HG03457 (cell line): ENCODE data around the gene DTNA.
"Not testable (repeated sequence)": the region's sequence is repeated elsewhere in the genome, so short reads cannot be mapped to it uniquely, and the experiment has no call there.

Experiments used
- ATAC-seq: cut with Tn5 transposase; IDR thresholded peaks from one replicate; pipeline ENCODE4 v1.9.1; 2021; ENCODE audit warnings: moderate number of reproducible peaks; ENCODE audit not compliant: unreplicated experiment

The DTNA gene

GRCh38 chr18:34709750-34710441 is at the start of gene DTNA:
Gene DTNA, plus strand, starts transcription at chr18:34710298. Its CDS starts 45,679 bp downstream, at chr18:34755977.
- no peak for ATAC-seq

GRCh38 chr18:34660572-34660971 is 49.5 kb upstream of the DTNA start:
- no peak for ATAC-seq

GRCh38 chr18:34661464-34662087 is 48.5 kb upstream of the DTNA start:
- ATAC-seq = no peak

- no peak for ATAC-seq
These were observed 33.1 kb upstream of the DTNA start for GRCh38 chr18:34676816-34677574.

GRCh38 chr18:34689750-34690149 is 20.3 kb upstream of the DTNA start:
- ATAC-seq = not testable (repeated sequence)

DNA sequence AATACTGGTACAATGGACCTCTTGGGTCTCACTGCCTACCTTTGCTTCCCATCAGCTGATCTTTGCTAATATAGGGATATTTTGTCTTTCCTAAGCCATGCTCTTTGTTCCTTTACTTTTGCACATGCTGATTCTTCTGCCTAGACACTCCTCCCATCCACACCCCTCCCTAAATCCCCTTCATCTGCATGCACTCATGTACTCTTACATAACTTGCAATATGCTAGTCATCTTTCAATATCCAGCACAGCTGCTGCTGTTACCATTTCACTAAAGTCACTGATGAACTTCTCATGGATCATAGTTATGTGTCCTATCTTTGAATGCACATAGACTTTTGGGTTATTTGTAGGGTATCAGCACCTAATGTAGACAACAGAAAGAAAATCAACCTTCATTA is 18.5 kb upstream of the DTNA start:
- no peak for ATAC-seq

- ATAC-seq = no peak
These were observed 15.4 kb upstream of the DTNA start for GRCh38 chr18:34694591-34695165.

GRCh38 chr18:34695310-34695709 is 14.8 kb upstream of the DTNA start:
- ATAC-seq = no peak

DNA sequence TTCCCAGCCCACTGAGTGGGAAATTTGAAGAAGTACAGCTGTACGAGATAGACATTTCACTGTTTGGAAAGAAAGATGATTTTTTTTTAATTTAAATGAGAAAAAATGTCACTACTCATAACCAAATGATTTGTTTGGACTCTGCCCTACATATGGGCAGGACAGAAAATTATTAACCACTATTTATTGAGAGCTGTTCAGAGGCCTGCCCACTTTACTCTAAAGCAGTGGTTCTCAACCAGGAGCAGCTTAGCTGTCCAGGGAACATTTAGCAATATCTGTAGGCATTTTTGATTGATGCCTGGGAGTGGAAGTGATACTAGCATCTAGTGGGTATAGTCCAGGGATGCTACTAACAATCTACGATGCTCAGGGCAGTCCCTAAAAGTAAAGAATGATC is 13.4 kb upstream of the DTNA start:
- ATAC-seq = no peak

DNA sequence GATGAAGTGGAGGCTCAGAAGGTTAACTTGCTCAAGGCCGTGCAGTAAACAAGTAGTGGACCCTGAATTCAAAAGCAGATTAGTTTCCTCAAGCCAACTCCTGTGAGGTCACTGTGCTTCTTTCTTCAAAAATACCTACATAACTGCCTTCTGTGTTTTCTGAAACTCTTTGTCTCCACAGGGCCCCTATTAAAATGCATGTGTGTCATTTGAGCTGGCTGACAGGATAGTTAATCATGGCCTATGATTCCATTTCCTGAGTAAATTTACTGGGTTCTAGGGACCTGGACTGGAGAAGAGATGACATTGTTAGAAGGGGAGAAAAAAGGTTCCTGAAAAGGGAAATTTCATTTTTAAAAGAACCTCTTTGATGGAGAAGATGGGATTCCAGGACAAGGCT is 12.9 kb upstream of the DTNA start:
- ATAC-seq = no peak

DNA sequence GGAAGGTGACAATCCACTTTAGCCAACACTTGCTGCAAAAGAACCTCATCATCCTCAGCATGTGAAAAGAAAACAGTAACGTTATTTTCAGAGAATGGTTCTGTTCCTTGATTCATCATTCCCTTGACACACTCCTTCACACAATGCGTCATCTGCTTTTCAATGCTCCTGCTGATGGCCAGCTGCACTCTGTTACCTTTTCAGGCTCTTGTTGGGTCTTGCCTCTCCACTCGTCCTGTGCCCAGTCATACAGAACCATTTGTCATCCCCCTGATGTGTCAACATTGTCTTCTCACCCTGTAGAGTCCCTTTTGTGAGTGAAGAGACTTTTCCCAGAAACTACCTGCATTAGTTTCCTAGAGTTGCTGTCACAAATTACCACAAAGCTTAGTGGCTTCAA is 12.2 kb upstream of the DTNA start:
- ATAC-seq = no peak

DNA sequence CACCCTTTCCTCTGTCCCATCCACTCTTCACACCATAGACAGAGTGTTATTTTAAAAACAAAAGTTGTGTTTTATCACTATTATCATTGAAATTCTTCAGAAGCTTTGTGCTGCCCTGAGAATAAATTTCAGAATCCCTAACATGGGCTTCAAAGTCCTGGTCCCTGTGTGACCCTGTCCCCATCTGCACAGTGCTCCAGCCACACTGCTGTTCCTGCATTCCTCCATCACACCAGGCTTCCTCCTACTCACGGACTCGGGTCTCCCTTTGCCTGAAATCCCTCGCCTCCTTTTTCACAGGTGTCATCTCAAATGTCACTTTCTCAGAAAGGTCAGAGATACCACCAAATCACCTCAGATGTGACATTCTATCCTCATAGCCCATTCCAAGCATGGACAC is 8.2 kb upstream of the DTNA start:
- no peak for ATAC-seq

GRCh38 chr18:34702814-34703213 is 7.3 kb upstream of the DTNA start:
- no peak for ATAC-seq

DNA sequence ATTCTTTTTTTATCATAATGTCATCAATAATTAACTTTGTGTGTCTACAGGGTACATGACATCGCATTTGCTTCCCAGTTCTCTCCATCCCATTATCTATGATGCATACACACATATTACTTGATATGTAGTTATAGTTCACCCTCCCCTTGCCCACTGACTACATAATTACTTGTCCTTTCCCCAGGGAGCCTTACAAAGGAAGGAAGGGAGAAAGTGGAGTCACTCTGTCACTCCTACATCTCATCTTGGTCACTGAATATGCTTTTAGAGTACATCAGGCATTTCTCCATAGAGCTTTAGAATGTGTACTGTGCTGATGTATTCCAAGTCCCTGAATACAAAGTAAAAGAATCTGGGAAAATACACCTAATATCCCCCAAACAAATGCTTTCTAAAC is 6.0 kb upstream of the DTNA start:
- ATAC-seq = no peak

- ATAC-seq = no peak
These were observed 5.3 kb upstream of the DTNA start for GRCh38 chr18:34704823-34705222.

DNA sequence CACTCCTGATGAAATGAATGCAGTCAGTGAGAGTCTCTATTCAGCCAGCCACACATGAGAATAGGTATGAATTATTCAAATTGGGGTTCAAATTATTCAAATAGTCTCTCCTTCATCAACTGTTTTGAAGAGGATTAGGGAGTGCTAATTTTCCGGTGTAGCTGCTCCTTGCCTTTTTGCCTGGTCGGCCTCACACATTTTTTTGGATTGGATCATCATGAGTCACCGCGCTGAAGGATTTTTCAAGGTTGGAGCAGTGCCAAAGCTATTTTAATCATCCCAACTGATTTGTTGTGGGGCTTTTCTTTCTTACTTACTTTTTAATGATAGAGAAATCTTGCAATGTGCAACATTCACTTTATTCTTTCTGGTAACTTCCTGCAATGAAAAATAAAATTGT is 2.4 kb upstream of the DTNA start:
- no peak for ATAC-seq

DNA sequence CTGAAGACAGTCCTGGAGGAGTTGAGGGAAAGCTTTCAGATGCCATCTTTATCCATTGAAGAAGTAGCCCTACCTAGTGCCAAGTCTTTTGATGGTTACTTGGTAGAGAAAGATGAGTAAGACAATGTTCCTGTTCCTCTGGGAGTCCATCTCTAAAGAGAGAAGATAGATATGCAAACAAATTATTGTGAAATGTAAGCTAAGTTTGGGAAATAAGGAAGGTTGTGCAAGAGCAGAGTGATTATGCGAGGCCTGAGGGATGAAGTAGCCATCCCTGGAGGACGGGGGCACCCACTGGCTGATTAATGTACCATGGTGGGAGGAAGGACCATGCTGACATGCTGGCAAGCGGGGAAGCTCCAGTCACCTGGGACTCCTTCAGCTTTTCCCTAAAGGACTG is 994 bp upstream of the DTNA start:
- ATAC-seq = no peak

DNA sequence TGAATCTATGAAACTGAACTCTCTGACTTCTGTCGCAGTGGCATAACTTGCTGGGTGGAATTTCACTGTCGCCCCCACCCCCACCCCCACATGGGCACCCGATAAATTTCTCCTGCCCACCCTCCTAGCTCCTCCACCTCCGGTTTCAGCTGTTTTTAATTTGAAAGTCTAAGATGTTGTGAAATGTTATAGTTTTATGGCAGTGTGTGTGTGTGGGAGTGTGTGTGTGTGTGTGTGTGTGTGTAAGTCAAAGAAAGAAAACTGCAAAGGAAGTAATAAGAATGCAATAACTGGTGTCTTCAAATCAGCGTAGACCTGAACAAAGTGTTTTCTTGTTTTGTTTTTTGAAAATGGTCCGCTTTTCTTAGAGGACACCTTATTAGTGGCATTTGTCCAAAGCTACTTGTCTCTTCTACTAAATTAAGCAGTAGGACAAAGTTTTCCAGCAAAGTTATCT is 388 bp downstream of the DTNA start:
- no peak for ATAC-seq

DNA sequence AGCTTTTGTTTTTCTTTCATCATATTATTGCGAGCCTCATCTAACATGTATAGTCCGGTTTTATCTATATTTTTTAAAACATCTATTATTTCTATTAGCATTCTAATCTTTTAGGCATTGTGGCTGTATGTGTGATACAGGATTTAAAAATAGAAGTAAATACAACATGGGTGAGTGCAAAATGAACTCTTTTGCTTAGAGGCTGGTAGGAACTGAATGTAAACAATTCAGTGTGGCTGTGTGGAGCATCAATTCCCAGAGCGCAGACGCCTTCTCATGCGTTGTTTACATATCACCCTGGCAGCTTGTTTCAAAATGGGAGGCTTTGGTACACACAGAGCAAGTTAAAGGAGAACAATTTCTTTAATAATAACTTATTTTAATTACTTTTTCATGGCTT is 836 bp downstream of the DTNA start:
- ATAC-seq = no peak

DNA sequence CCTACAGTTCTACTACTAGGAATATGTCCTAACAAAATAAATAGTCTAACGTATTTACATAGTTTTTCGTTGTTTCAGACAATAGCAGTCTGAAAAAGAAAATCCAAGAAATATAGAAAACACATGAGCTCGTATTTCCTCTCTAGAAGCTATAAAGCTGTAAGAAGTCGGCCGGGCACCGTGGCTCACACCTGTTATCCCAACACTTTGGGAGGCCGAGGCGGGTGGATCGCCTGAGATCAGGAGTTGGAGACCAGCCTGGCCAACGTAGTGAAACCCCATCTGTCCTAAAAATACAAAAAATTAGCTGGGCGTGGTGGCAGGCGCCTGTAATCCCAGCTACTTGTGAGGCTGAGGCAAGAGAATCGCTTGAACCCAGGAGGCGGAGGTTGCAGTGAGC is 6.0 kb downstream of the DTNA start:
- ATAC-seq = not testable (repeated sequence)

DNA sequence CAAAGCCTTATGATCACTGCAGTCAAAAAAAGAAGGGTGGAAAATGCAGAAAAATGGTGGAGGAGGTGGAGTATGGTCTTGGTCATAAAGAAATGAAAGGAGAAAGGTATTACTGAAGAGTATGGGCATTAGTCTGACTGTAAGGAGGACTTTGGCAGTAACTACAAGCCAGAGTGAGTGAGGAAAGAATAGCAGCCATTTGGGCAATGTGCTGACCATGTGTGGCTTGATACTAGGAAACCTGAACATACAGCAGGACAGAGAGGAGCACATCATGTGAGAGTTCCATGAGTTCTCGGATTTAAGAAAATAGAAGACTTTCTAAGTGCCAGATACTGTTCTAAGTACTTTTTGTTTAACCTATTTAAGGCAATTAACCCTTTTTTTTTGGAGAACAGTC is 8.5 kb downstream of the DTNA start:
- ATAC-seq = no peak

- no peak for ATAC-seq
These were observed 10.1 kb downstream of the DTNA start for GRCh38 chr18:34720220-34720619.
